Panc1 (cell line): ENCODE results near the gene PEX5L. TPM values are rescaled to one million over a fixed set of nuclear protein-coding genes. Genes with fewer than 3 reads are reported as not detected.
A peak's percentile ranks its signal among the peaks of the same experiment; 100 is the strongest.

Source experiments
- ATAC-seq: fragments of 200-7000 bp; cut with Tn5 transposase; 2 replicates; pipeline ENCODE4 v1.9.1; 2020; ENCODE audit warnings: mild to moderate bottlenecking, moderate library complexity
- BruUV-seq: library from RNA; stranded (reverse); fragments of 400-500 nt; replicated peaks from 2 replicates; lab custom pipeline; 2021; lab: Mats Ljungman, UMichigan
- CTCF ChIA-PET: fragments of 300-600 bp; sonication (Branson Sonifier 250); formaldehyde crosslinking; loops from one replicate; lab custom pipeline; 2022; ENCODE audit warnings: antibody characterized with exemption; lab: Charles Lee
- POLR2A ChIA-PET: fragments of 300-600 bp; sonication (Branson Sonifier 250); formaldehyde crosslinking; loops from one replicate; lab custom pipeline; 2022; ENCODE audit warnings: antibody characterized with exemption; lab: Charles Lee
- DNase-seq: peaks from one replicate; pipeline ENCODE4 v3.0.0-alpha.2; 2010; ENCODE audit warnings: low read depth, low spot score
- H3K27ac ChIP-seq: 2 replicates; pipeline ENCODE4 v1.5.1; 2011; ENCODE audit warnings: mild to moderate bottlenecking, low read length, inconsistent platforms
- H3K27me3 ChIP-seq: fragments of 200-500 bp; sonication (Bioruptor generic); 2 replicates; pipeline ENCODE4 v1.6.0; 2014; ENCODE audit warnings: low read length, inconsistent platforms; ENCODE audit not compliant: control insufficient read depth, insufficient read depth
- H3K36me3 ChIP-seq: fragments of 200-500 bp; sonication (Bioruptor generic); 2 replicates; pipeline ENCODE4 v1.5.1; 2014; ENCODE audit warnings: inconsistent platforms, mild to moderate bottlenecking, low read length, moderate library complexity; ENCODE audit not compliant: control insufficient read depth, insufficient read depth
- H3K4me1 ChIP-seq: 2 replicates; pipeline ENCODE4 v1.5.1; 2011; ENCODE audit warnings: inconsistent platforms, mild to moderate bottlenecking, low read length, moderate library complexity; ENCODE audit not compliant: control insufficient read depth, insufficient read depth
- H3K4me3 ChIP-seq, 2 experiments: 2 replicates each; pipeline ENCODE4 v1.5.1; 2011 to 2012; ENCODE audit warnings: low read depth in 2 of 2, low read length in 2 of 2, mild to moderate bottlenecking in 2 of 2, inconsistent platforms in 1 of 2, moderate library complexity in 1 of 2
- H3K9me3 ChIP-seq: fragments of 200-500 bp; sonication (Bioruptor generic); 2 replicates; pipeline ENCODE4 v1.5.1; 2014; ENCODE audit warnings: low read depth, mild to moderate bottlenecking, inconsistent platforms, low read length, moderate library complexity; ENCODE audit not compliant: control insufficient read depth, insufficient read depth
- POLR2AphosphoS5 ChIP-seq: IDR thresholded peaks from 2 replicates; pipeline ENCODE4 v1.6.1; 2012; ENCODE audit warnings: mild to moderate bottlenecking, low read depth, low read length, moderate library complexity
- SIN3A ChIP-seq: IDR thresholded peaks from 2 replicates; pipeline ENCODE4 v1.6.1; 2012; ENCODE audit warnings: low read depth, mild to moderate bottlenecking, low read length, moderate library complexity, borderline replicate concordance; ENCODE audit not compliant: insufficient read depth
- TCF7L2 ChIP-seq: IDR thresholded peaks from 2 replicates; pipeline ENCODE4 v1.6.1; 2011; ENCODE audit warnings: mild to moderate bottlenecking, low read depth, low read length, inconsistent platforms
- in situ Hi-C: cut with HindIII; loops from 2 replicates; pipeline ENCODE4 v1.10.0; 2016; ENCODE audit warnings: low sequenced_read_pairs, low pct_unique_long_range_greater_than_20kb
- intact Hi-C: fragments of 100-400 bp; cut with micrococcal nuclease; formaldehyde crosslinking; loops from one replicate; pipeline ENCODE4 v1.10.0; 2022; ENCODE audit not compliant: unreplicated experiment
- total RNA-seq: library from RNA; stranded (reverse); gene quantifications from one replicate; pipeline ENCODE4 v1.2.1, GENCODE V29; 2021; ENCODE audit not compliant: unreplicated experiment
- TF ChIP-seq, protein P1 (sequence below): fragments of 450-650 bp; IDR thresholded peaks from 2 replicates; pipeline ENCODE4 v1.5.1; 2017; ENCODE audit warnings: mild to moderate bottlenecking
- TF ChIP-seq, protein P2 (sequence below), 2 experiments: IDR thresholded peaks; 2 replicates each; pipeline ENCODE4 v1.6.1; 2011 to 2012; ENCODE audit warnings: low read depth in 2 of 2, control low read depth in 1 of 2, low read length in 1 of 2, mild to moderate bottlenecking in 1 of 2, moderate library complexity in 1 of 2; ENCODE audit not compliant: insufficient read depth in 1 of 2

The PEX5L gene
- total RNA-seq, 1 experiment from 2014 or later = 0.23 TPM

DNA sequence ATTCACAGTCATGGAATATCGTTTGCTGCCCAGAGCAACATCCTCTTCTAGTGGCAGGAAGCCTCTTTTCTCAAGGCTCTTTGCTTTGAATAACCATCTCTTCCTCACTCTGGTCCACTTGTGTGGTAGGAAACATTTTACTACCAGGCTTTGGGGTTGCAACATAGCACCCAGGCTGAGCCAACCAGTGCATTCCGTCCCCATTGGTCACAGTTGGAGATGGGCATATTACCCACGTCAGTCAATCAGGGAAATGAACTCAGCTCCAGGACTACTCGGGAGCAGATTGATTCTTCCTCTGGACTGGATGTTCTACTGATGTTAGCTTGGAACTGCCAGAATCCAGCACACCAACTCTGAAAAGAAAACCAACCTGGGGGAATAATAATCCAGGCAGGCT, 4.2 kb upstream of the PEX5L start:
- ATAC-seq (no peak), DNase-seq (no peak)
- intact Hi-C loops = no loop called here
- TF ChIP-seq POLR2AphosphoS5 (no peak), TCF7L2 (no peak), SIN3A (no peak)
- TF ChIP-seq, protein P1, sequence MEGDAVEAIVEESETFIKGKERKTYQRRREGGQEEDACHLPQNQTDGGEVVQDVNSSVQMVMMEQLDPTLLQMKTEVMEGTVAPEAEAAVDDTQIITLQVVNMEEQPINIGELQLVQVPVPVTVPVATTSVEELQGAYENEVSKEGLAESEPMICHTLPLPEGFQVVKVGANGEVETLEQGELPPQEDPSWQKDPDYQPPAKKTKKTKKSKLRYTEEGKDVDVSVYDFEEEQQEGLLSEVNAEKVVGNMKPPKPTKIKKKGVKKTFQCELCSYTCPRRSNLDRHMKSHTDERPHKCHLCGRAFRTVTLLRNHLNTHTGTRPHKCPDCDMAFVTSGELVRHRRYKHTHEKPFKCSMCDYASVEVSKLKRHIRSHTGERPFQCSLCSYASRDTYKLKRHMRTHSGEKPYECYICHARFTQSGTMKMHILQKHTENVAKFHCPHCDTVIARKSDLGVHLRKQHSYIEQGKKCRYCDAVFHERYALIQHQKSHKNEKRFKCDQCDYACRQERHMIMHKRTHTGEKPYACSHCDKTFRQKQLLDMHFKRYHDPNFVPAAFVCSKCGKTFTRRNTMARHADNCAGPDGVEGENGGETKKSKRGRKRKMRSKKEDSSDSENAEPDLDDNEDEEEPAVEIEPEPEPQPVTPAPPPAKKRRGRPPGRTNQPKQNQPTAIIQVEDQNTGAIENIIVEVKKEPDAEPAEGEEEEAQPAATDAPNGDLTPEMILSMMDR = no peak
- TF ChIP-seq, protein P2, sequence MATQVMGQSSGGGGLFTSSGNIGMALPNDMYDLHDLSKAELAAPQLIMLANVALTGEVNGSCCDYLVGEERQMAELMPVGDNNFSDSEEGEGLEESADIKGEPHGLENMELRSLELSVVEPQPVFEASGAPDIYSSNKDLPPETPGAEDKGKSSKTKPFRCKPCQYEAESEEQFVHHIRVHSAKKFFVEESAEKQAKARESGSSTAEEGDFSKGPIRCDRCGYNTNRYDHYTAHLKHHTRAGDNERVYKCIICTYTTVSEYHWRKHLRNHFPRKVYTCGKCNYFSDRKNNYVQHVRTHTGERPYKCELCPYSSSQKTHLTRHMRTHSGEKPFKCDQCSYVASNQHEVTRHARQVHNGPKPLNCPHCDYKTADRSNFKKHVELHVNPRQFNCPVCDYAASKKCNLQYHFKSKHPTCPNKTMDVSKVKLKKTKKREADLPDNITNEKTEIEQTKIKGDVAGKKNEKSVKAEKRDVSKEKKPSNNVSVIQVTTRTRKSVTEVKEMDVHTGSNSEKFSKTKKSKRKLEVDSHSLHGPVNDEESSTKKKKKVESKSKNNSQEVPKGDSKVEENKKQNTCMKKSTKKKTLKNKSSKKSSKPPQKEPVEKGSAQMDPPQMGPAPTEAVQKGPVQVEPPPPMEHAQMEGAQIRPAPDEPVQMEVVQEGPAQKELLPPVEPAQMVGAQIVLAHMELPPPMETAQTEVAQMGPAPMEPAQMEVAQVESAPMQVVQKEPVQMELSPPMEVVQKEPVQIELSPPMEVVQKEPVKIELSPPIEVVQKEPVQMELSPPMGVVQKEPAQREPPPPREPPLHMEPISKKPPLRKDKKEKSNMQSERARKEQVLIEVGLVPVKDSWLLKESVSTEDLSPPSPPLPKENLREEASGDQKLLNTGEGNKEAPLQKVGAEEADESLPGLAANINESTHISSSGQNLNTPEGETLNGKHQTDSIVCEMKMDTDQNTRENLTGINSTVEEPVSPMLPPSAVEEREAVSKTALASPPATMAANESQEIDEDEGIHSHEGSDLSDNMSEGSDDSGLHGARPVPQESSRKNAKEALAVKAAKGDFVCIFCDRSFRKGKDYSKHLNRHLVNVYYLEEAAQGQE (IDR thresholded peaks at IDR 0.05; ENCODE audit: insufficient read depth in 1 of 2, low read depth in 2 of 2, low read length in 1 of 2) = no peak
- BruUV-seq = no TSS peak
- ChIA-PET CTCF (no interaction called here), POLR2A (no interaction called here)
- Histone ChIP-seq H3K4me3 (no peak overlapping the region), H3K27ac (no peak overlapping the region), H3K27me3 (no peaks in the 10 kb centered on the region), H3K4me1 (no peaks in the 10 kb centered on the region), H3K36me3 (no peaks in the 10 kb centered on the region), H3K9me3 (no peaks in the 10 kb centered on the region)
- in situ Hi-C loops = no loop called here

DNA sequence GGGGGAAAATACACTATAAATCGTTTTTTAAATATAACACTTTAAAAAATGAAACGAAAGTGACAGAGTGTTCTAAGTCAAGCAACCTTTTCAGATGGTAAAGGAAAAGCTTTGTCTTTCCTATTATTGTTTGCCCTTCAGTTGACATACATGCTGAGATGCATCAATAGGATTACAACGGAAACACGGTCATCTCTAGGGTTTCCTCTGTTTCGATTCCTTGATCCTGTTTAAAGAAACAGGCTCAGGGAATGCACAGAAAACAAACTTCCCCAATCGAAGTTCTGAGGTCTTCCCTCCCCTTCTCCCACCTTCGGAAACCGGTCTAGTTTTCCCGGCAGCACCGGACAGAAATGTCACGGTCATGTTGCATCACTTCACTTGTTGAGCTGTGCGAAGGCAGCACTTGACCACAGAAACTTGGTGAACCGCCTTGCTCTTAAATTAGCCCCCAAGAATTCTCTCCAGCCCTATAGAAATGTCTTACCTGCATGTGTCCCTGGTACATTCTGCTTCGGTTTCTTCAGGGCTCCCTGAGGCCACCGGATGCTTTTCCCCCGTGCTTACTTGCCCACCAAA, 556 bp downstream of the PEX5L start:
- BruUV-seq = no TSS peak
- intact Hi-C loops (no loop called here), in situ Hi-C loops (no loop called here)
- ATAC-seq (no peak), DNase-seq (no peak)
- no peaks in the 10 kb centered on the region for H3K9me3 ChIP-seq
- CTCF ChIA-PET = no interaction called here
- H3K36me3 ChIP-seq = no peaks in the 10 kb centered on the region
- TF ChIP-seq, protein P2 (IDR thresholded peaks at IDR 0.05; ENCODE audit: insufficient read depth in 1 of 2, low read depth in 2 of 2, low read length in 1 of 2) = no peak
- no peak for TF ChIP-seq TCF7L2
- no peak for TF ChIP-seq POLR2AphosphoS5
- TF ChIP-seq, protein P1 = no peak
- no peak for TF ChIP-seq SIN3A
- H3K27me3 ChIP-seq = no peaks in the 10 kb centered on the region
- POLR2A ChIA-PET = no interaction called here
- H3K4me1 ChIP-seq = no peaks in the 10 kb centered on the region
- H3K27ac ChIP-seq = no peak overlapping the region
- H3K4me3 ChIP-seq = peak overlapping the region; percentile 10 to 33
